IPS-20b (cell line): ENCODE data around the gene IGSF21.

Experiments
- H3K27ac ChIP-seq: one replicate; pipeline ENCODE4 v1.5.1; 2013; ENCODE audit warnings: low read length
- H3K27me3 ChIP-seq: 2 replicates; pipeline ENCODE4 v1.6.1; 2013; ENCODE audit warnings: mild to moderate bottlenecking, low read length, inconsistent platforms; ENCODE audit not compliant: insufficient read depth
- H3K36me3 ChIP-seq: 2 replicates; pipeline ENCODE4 v1.6.1; 2013; ENCODE audit warnings: low read depth, mild to moderate bottlenecking, inconsistent platforms, low read length, moderate library complexity; ENCODE audit not compliant: insufficient read depth
- H3K4me1 ChIP-seq: 2 replicates; pipeline ENCODE4 v1.6.1; 2013; ENCODE audit warnings: mild to moderate bottlenecking, control low read depth, inconsistent platforms, low read length, moderate library complexity; ENCODE audit not compliant: insufficient read depth
- H3K4me3 ChIP-seq: 2 replicates; pipeline ENCODE4 v1.5.1; 2013; ENCODE audit warnings: mild to moderate bottlenecking, low read length, inconsistent platforms
- H3K9ac ChIP-seq: 2 replicates; pipeline ENCODE4 v1.6.1; 2013; ENCODE audit warnings: low read depth, mild to moderate bottlenecking, inconsistent platforms, low read length, moderate library complexity
- H3K9me3 ChIP-seq: 2 replicates; pipeline ENCODE4 v1.6.1; 2013; ENCODE audit warnings: mild to moderate bottlenecking, low read depth, low read length, inconsistent platforms; ENCODE audit not compliant: insufficient read depth

The IGSF21 gene

GRCh38 chr1:18079941-18080735 lies 27.5 kb upstream of the IGSF21 start:
- H3K9me3 ChIP-seq: no peaks in the 10 kb centered on the region
- H3K27me3 ChIP-seq: peaks cover 9% of the 10 kb centered on the region; the same call in 1 of the 2 replicates
- H3K4me1 ChIP-seq: no peaks in the 10 kb centered on the region
- H3K27ac ChIP-seq: no peak overlapping the region
- H3K9ac ChIP-seq: no peak overlapping the region
- H3K4me3 ChIP-seq: no peak overlapping the region
- no peaks in the 10 kb centered on the region for H3K36me3 ChIP-seq

DNA sequence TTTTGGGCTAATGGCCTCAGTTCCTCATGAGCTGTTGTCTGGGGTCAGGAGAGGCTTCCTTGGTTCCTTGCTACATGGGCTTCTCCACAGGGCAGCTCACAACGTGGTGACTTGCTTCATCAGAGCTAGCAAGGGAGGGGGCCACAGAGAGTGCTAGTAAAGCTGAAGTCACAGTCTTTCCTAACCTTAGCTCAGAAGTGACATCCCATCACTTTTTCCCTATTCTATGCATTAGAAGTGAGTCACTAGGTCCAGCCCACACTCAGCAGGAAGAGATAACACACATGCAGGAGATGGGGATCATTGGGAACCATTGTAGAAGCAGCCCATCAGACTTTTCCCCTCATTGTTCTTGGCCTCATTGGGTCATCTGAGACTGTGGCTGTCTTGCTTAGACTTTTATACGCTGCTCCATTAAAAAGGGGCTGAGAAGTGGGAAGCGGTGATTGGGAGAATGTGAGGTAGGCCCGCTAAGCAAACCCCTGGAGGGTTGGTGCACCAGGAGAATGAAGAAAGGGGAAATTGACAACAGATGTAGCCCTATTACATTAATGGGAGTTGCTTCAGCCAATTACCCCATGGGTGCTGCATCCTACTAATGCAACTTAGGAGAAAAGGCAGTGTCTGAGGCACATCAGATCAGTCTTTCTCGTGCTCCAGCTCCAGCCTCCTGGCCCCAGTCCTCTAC lies 22.1 kb upstream of the IGSF21 start:
- H3K36me3 ChIP-seq: no peaks in the 10 kb centered on the region
- H3K27ac ChIP-seq: no peak overlapping the region
- no peaks in the 10 kb centered on the region for H3K4me1 ChIP-seq
- no peaks in the 10 kb centered on the region for H3K27me3 ChIP-seq
- no peaks in the 10 kb centered on the region for H3K9me3 ChIP-seq
- H3K4me3 ChIP-seq: no peak overlapping the region
- H3K9ac ChIP-seq: no peak overlapping the region

DNA sequence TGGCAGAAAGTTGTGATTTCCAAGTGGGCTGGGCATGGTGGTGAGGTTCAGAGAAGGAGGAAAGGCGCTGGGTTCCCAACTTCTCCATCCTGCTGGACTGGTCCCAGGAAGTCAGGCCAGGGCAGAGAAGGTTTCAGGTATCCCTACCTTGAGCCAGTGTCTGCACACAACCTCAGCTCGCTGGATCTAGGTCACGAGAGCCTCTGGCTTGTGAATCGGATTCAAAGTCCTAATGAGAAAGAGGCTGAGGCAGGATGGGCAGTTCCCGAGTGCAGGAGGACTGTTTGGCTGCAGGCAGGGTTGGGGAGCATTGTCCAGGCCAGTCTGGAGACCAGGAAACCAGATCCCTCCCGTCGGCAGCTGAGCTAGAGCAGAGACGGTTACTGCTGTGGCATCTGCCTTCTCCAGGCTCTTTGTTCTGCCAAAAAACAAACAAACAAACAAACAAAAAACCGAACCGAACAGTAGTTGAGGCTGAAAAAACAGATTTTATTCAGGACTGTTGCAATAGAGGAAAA lies 19.5 kb upstream of the IGSF21 start:
- Histone ChIP-seq H3K9ac (no peak overlapping the region), H3K36me3 (no peaks in the 10 kb centered on the region), H3K27ac (no peak overlapping the region), H3K4me1 (peaks cover 21% of the 10 kb centered on the region), H3K4me3 (no peak overlapping the region), H3K27me3 (peaks cover 8% of the 10 kb centered on the region; the same call in 1 of the 2 replicates), H3K9me3 (no peaks in the 10 kb centered on the region)

GRCh38 chr1:18089488-18089887 lies 18.1 kb upstream of the IGSF21 start:
- H3K27me3 ChIP-seq: peaks cover 8% of the 10 kb centered on the region; the same call in 1 of the 2 replicates
- no peaks in the 10 kb centered on the region for H3K36me3 ChIP-seq
- no peak overlapping the region for H3K4me3 ChIP-seq
- peaks cover 21% of the 10 kb centered on the region for H3K4me1 ChIP-seq
- H3K27ac ChIP-seq: no peak overlapping the region
- no peak overlapping the region for H3K9ac ChIP-seq
- peaks cover 1% of the 10 kb centered on the region; the same call in 1 of the 2 replicates for H3K9me3 ChIP-seq

GRCh38 chr1:18090636-18091035 lies 17.0 kb upstream of the IGSF21 start:
- H3K27me3 ChIP-seq: peaks cover 8% of the 10 kb centered on the region; the same call in 1 of the 2 replicates
- no peak overlapping the region for H3K27ac ChIP-seq
- H3K36me3 ChIP-seq: no peaks in the 10 kb centered on the region
- peaks cover 21% of the 10 kb centered on the region for H3K4me1 ChIP-seq
- no peak overlapping the region for H3K4me3 ChIP-seq
- H3K9ac ChIP-seq: no peak overlapping the region
- peaks cover 7% of the 10 kb centered on the region; the same call in 1 of the 2 replicates for H3K9me3 ChIP-seq

- Histone ChIP-seq H3K9ac (no peak overlapping the region), H3K4me1 (peaks cover 21% of the 10 kb centered on the region), H3K27ac (no peak overlapping the region), H3K36me3 (no peaks in the 10 kb centered on the region), H3K27me3 (peaks cover 16% of the 10 kb centered on the region; the same call in 1 of the 2 replicates), H3K4me3 (no peak overlapping the region), H3K9me3 (peaks cover 7% of the 10 kb centered on the region; the same call in 1 of the 2 replicates)
Observed at GRCh38 chr1:18091660-18092446, 15.7 kb upstream of the IGSF21 start.

- Histone ChIP-seq H3K9me3 (peaks cover 7% of the 10 kb centered on the region; the same call in 1 of the 2 replicates), H3K27ac (no peak overlapping the region), H3K36me3 (no peaks in the 10 kb centered on the region), H3K4me1 (peaks cover 21% of the 10 kb centered on the region), H3K4me3 (no peak overlapping the region), H3K9ac (no peak overlapping the region), H3K27me3 (peaks cover 23% of the 10 kb centered on the region)
Observed at GRCh38 chr1:18093193-18093592, 14.4 kb upstream of the IGSF21 start.

GRCh38 chr1:18093646-18094045 lies 14.0 kb upstream of the IGSF21 start:
- H3K27ac ChIP-seq: no peak overlapping the region
- peaks cover 27% of the 10 kb centered on the region for H3K27me3 ChIP-seq
- peaks cover 21% of the 10 kb centered on the region for H3K4me1 ChIP-seq
- H3K36me3 ChIP-seq: no peaks in the 10 kb centered on the region
- H3K9ac ChIP-seq: no peak overlapping the region
- peaks cover 7% of the 10 kb centered on the region; the same call in 1 of the 2 replicates for H3K9me3 ChIP-seq
- no peak overlapping the region for H3K4me3 ChIP-seq

DNA sequence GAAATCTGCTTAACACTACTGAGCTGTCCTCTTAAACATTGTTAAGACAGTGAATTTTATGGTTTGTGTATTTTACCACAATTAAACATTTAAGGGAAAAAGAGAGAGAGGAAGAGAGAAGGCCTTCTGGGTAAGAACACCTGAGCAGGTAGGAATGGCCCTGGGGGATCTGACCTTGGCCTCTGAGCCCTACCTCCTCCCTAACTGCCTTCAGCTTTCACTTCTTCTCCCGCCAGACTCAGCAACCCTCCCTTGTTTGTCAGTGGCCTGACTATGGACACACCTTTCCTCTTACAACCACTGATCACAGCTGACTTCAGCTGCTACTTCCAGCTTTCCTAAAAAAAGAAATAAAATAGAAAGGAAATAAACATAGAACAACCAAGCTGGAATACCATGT lies 13.5 kb upstream of the IGSF21 start:
- H3K4me1 ChIP-seq: peaks cover 21% of the 10 kb centered on the region
- H3K27me3 ChIP-seq: peaks cover 32% of the 10 kb centered on the region
- H3K9ac ChIP-seq: no peak overlapping the region
- no peak overlapping the region for H3K4me3 ChIP-seq
- H3K27ac ChIP-seq: no peak overlapping the region
- H3K9me3 ChIP-seq: peaks cover 7% of the 10 kb centered on the region; the same call in 1 of the 2 replicates
- H3K36me3 ChIP-seq: no peaks in the 10 kb centered on the region

DNA sequence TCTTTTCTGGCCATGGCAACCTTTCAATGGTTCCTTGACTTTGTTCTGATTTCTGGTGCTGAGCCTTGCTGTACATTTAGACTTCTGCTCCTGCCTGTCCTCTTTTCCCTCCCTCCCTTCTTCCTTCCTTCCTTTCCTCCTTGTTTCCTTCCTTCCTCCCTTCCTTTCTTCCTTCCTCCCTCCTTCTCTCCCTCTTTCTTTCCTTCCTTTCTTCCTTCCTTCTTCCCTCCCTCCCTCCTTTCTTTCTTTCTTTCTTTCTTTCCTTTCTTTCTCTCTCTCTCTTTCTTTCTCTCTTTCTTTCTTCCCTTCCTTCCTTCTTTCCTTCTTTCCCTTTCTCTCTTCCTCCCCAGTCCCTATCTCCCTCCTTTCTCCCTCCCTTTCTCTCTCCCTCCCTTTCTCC lies 10.4 kb upstream of the IGSF21 start:
- Histone ChIP-seq H3K4me1 (peaks cover 6% of the 10 kb centered on the region), H3K9me3 (peaks cover 7% of the 10 kb centered on the region; the same call in 1 of the 2 replicates), H3K27me3 (peaks cover 59% of the 10 kb centered on the region), H3K4me3 (no peak overlapping the region), H3K36me3 (no peaks in the 10 kb centered on the region), H3K9ac (no peak overlapping the region), H3K27ac (no peak overlapping the region)

GRCh38 chr1:18099026-18099425 lies 8.6 kb upstream of the IGSF21 start:
- no peaks in the 10 kb centered on the region for H3K36me3 ChIP-seq
- no peak overlapping the region for H3K27ac ChIP-seq
- no peaks in the 10 kb centered on the region for H3K4me1 ChIP-seq
- no peak overlapping the region for H3K4me3 ChIP-seq
- peaks cover 7% of the 10 kb centered on the region; the same call in 1 of the 2 replicates for H3K9me3 ChIP-seq
- peaks cover 70% of the 10 kb centered on the region for H3K27me3 ChIP-seq
- no peak overlapping the region for H3K9ac ChIP-seq
